Neural cell (in vitro differentiated cells): ENCODE measurements around the gene CLBA1.

ENCODE experiments used
- EZH2 ChIP-seq: fragments of 200-600, 300-800 bp; shearing (Covaris generic), sonication (generic); IDR thresholded peaks from 2 replicates; pipeline ENCODE4 v1.6.1; 2014; ENCODE audit warnings: antibody characterized with exemption, low read length, borderline replicate concordance, mild to moderate bottlenecking; ENCODE audit not compliant: insufficient read depth, poor library complexity, severe bottlenecking
- POLR2AphosphoS5 ChIP-seq: IDR thresholded peaks from 2 replicates; pipeline ENCODE4 v1.6.1; 2012
- RAD21 ChIP-seq: fragments of 450-650 bp; conservative IDR thresholded peaks from 2 replicates; pipeline ENCODE4 v1.6.1; 2014; ENCODE audit warnings: antibody characterized with exemption, mild to moderate bottlenecking, moderate library complexity
- SMC3 ChIP-seq: fragments of 450-650 bp; conservative IDR thresholded peaks from 2 replicates; pipeline ENCODE4 v1.6.1; 2014; ENCODE audit warnings: antibody characterized with exemption, mild to moderate bottlenecking, moderate library complexity; ENCODE audit not compliant: poor library complexity
- TAF1 ChIP-seq: IDR thresholded peaks from 2 replicates; pipeline ENCODE4 v1.6.1; 2012; ENCODE audit warnings: low read depth
- TF ChIP-seq, protein P1 (sequence below): fragments of 450-650 bp; IDR thresholded peaks from 2 replicates; pipeline ENCODE4 v1.5.1; 2014; ENCODE audit warnings: antibody characterized with exemption, mild to moderate bottlenecking, moderate library complexity; ENCODE audit not compliant: poor library complexity, severe bottlenecking
- TF ChIP-seq, protein P2 (sequence below): IDR thresholded peaks from 2 replicates; pipeline ENCODE4 v1.6.1; 2012; ENCODE audit warnings: borderline replicate concordance

DNA sequence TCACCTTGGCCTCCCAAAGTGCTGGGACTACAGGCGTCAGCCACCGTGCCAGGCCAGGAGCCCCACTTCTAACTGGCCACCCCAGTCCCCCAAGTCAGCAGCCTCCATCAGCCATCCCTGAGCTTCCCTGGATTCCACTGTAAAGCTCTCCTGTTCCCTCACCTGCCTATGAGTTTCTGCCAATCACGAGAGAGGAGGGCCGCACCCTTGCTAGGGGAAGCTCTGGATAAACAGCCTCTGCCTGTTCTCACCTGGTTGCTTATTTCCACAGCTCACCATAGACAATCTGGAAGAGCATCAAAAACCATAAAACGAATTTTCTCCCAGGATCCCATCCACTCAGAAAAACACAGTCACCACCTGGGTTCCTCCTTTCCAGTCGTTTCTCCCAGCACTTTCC is 30.3 kb downstream of the CLBA1 start:
- TF ChIP-seq, protein P1, sequence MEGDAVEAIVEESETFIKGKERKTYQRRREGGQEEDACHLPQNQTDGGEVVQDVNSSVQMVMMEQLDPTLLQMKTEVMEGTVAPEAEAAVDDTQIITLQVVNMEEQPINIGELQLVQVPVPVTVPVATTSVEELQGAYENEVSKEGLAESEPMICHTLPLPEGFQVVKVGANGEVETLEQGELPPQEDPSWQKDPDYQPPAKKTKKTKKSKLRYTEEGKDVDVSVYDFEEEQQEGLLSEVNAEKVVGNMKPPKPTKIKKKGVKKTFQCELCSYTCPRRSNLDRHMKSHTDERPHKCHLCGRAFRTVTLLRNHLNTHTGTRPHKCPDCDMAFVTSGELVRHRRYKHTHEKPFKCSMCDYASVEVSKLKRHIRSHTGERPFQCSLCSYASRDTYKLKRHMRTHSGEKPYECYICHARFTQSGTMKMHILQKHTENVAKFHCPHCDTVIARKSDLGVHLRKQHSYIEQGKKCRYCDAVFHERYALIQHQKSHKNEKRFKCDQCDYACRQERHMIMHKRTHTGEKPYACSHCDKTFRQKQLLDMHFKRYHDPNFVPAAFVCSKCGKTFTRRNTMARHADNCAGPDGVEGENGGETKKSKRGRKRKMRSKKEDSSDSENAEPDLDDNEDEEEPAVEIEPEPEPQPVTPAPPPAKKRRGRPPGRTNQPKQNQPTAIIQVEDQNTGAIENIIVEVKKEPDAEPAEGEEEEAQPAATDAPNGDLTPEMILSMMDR, result no peak
- TF ChIP-seq SMC3 (no peak), TAF1 (no peak), EZH2 (no peak), POLR2AphosphoS5 (no peak), RAD21 (no peak)
- TF ChIP-seq, protein P2, sequence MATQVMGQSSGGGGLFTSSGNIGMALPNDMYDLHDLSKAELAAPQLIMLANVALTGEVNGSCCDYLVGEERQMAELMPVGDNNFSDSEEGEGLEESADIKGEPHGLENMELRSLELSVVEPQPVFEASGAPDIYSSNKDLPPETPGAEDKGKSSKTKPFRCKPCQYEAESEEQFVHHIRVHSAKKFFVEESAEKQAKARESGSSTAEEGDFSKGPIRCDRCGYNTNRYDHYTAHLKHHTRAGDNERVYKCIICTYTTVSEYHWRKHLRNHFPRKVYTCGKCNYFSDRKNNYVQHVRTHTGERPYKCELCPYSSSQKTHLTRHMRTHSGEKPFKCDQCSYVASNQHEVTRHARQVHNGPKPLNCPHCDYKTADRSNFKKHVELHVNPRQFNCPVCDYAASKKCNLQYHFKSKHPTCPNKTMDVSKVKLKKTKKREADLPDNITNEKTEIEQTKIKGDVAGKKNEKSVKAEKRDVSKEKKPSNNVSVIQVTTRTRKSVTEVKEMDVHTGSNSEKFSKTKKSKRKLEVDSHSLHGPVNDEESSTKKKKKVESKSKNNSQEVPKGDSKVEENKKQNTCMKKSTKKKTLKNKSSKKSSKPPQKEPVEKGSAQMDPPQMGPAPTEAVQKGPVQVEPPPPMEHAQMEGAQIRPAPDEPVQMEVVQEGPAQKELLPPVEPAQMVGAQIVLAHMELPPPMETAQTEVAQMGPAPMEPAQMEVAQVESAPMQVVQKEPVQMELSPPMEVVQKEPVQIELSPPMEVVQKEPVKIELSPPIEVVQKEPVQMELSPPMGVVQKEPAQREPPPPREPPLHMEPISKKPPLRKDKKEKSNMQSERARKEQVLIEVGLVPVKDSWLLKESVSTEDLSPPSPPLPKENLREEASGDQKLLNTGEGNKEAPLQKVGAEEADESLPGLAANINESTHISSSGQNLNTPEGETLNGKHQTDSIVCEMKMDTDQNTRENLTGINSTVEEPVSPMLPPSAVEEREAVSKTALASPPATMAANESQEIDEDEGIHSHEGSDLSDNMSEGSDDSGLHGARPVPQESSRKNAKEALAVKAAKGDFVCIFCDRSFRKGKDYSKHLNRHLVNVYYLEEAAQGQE, result no peak
